HepG2 (cell line): ENCODE results near the gene SPAG9. TPM values are rescaled to one million over a fixed set of nuclear protein-coding genes. Genes with fewer than 3 reads are reported as not detected.
A peak's percentile ranks its signal among the peaks of the same experiment; 100 is the strongest.

Experiments
- ATF7 ChIP-seq, 2 experiments: fragments of 450-650 bp in 1 of 2; sonication (generic) in 1 of 2; formaldehyde crosslinking in 1 of 2; IDR thresholded peaks; 2 replicates each; pipeline versions ENCODE4 v1.4.0 to v1.6.1; 2016 to 2020; ENCODE audit warnings: antibody characterized with exemption in 1 of 2, mild to moderate bottlenecking in 1 of 2, missing genetic modification reagents in 1 of 2
- CREM ChIP-seq, 2 experiments: sonication (generic) in 1 of 2; formaldehyde crosslinking in 1 of 2; IDR thresholded peaks; 2 replicates each; pipeline versions ENCODE4 v1.4.0 to v1.6.1; 2016 to 2020; ENCODE audit warnings: antibody characterized with exemption in 1 of 2, mild to moderate bottlenecking in 1 of 2, missing genetic modification reagents in 1 of 2
- GATA4 ChIP-seq: sonication (generic); IDR thresholded peaks from 2 replicates; pipeline ENCODE4 v1.6.1; 2016; ENCODE audit warnings: antibody characterized with exemption, low read depth, borderline replicate concordance
- JUNB ChIP-seq: sonication (generic); formaldehyde crosslinking; IDR thresholded peaks from 2 replicates; pipeline ENCODE4 v1.8.0; 2022; ENCODE audit warnings: missing genetic modification reagents, mild to moderate bottlenecking, borderline replicate concordance
- LCORL ChIP-seq, 2 experiments: fragments of 450-650 bp in 1 of 2; sonication (generic) in 1 of 2; formaldehyde crosslinking in 1 of 2; IDR thresholded peaks; 2 replicates each; pipeline versions ENCODE4 v1.5.0 to v1.6.1; 2017 to 2020; ENCODE audit warnings: antibody characterized with exemption in 1 of 2, missing genetic modification reagents in 1 of 2
- MAZ ChIP-seq, 2 experiments: sonication (generic) in 1 of 2; formaldehyde crosslinking in 1 of 2; IDR thresholded peaks; 2 replicates each; pipeline versions ENCODE4 v1.5.0 to v1.6.1; 2012 to 2020; ENCODE audit warnings: low read depth in 2 of 2, mild to moderate bottlenecking in 2 of 2, borderline replicate concordance in 1 of 2, improper control_type of control experiment in 1 of 2, low read length in 1 of 2, missing genetic modification reagents in 1 of 2, moderate library complexity in 1 of 2
- NCOA5 ChIP-seq: sonication (generic); formaldehyde crosslinking; IDR thresholded peaks from 2 replicates; pipeline ENCODE4 v1.4.0; 2020; ENCODE audit warnings: missing genetic modification reagents
- NFE2L1 ChIP-seq: sonication (generic); formaldehyde crosslinking; IDR thresholded peaks from 2 replicates; pipeline ENCODE4 v1.4.0; 2020; ENCODE audit warnings: missing genetic modification reagents, mild to moderate bottlenecking, borderline replicate concordance
- NR3C1 ChIP-seq: sonication (generic); formaldehyde crosslinking; IDR thresholded peaks from 2 replicates; pipeline ENCODE4 v1.4.0; 2020; ENCODE audit warnings: missing genetic modification reagents
- PHF8 ChIP-seq: sonication (generic); formaldehyde crosslinking; IDR thresholded peaks from 2 replicates; pipeline ENCODE4 v1.5.0; 2020; ENCODE audit warnings: missing genetic modification reagents
- REL ChIP-seq: sonication (generic); formaldehyde crosslinking; conservative IDR thresholded peaks from 2 replicates; pipeline ENCODE4 v1.8.0; 2022; ENCODE audit warnings: mild to moderate bottlenecking, missing genetic modification reagents, moderate library complexity
- RXRB ChIP-seq: IDR thresholded peaks from 2 replicates; pipeline ENCODE4 v1.6.1; 2016; ENCODE audit warnings: borderline replicate concordance, missing genetic modification reagents, missing compliant biosample characterization
- SALL2 ChIP-seq: sonication (generic); formaldehyde crosslinking; IDR thresholded peaks from 2 replicates; pipeline ENCODE4 v1.8.1; 2023; ENCODE audit warnings: mild to moderate bottlenecking, missing genetic modification reagents, inconsistent platforms
- SKI ChIP-seq: fragments of 450-650 bp; IDR thresholded peaks from one replicate; pipeline ENCODE4 v1.6.1; 2018; ENCODE audit warnings: mild to moderate bottlenecking; ENCODE audit not compliant: partially characterized antibody
- SMAD3 ChIP-seq: sonication (generic); formaldehyde crosslinking; IDR thresholded peaks from 2 replicates; pipeline ENCODE4 v1.4.0; 2020; ENCODE audit warnings: missing genetic modification reagents
- SP2 ChIP-seq: sonication (generic); formaldehyde crosslinking; IDR thresholded peaks from 2 replicates; pipeline ENCODE4 v1.5.1; 2020; ENCODE audit warnings: mild to moderate bottlenecking, missing genetic modification reagents
- ZNF549 ChIP-seq: sonication (generic); formaldehyde crosslinking; IDR thresholded peaks from 2 replicates; pipeline ENCODE4 v1.5.0; 2020; ENCODE audit warnings: missing genetic modification reagents
- ZNF816 ChIP-seq: sonication (generic); formaldehyde crosslinking; IDR thresholded peaks from 2 replicates; pipeline ENCODE4 v1.8.0; 2022; ENCODE audit warnings: missing genetic modification reagents, mild to moderate bottlenecking, borderline replicate concordance
- ZNF878 ChIP-seq: sonication (generic); formaldehyde crosslinking; IDR thresholded peaks from 2 replicates; pipeline ENCODE4 v1.8.1; 2023; ENCODE audit warnings: mild to moderate bottlenecking, missing genetic modification reagents, moderate library complexity
- ZSCAN21 ChIP-seq: sonication (generic); formaldehyde crosslinking; IDR thresholded peaks from 2 replicates; pipeline ENCODE4 v1.8.0; 2022; ENCODE audit warnings: mild to moderate bottlenecking, missing genetic modification reagents, moderate library complexity, borderline replicate concordance
- polyA plus RNA-seq, 8 experiments: library from polyadenylated mRNA; depleted of rRNA in 3 of 8; stranded (reverse) in 7 of 8; unstranded in 1 of 8; fragments of >200 nt; fragmentation: Illumina TruSeq in 4 of 8; extraction: Trizol in 4 of 8; gene quantifications; 2 replicates each; pipeline versions ENCODE4 v1.2.1 to v1.2.3, GENCODE V29; 2011 to 2016; ENCODE audit warnings: low read depth in 4 of 8, missing spikeins in 1 of 8, mixed read lengths in 1 of 8; ENCODE audit not compliant: insufficient read depth in 1 of 8
- total RNA-seq, 5 experiments: library from RNA; depleted of rRNA; stranded (reverse); fragments of >200 nt; fragmentation: Illumina TruSeq; extraction: Trizol; gene quantifications; 2 replicates each; pipeline ENCODE4 v1.2.3, GENCODE V29; 2016; ENCODE audit warnings: low read depth in 1 of 5
- TF ChIP-seq, protein P1 (sequence below): sonication (generic); formaldehyde crosslinking; conservative IDR thresholded peaks from 2 replicates; pipeline ENCODE4 v1.4.0; 2020; ENCODE audit warnings: missing genetic modification reagents
- TF ChIP-seq, protein P2 (sequence below): sonication (generic); formaldehyde crosslinking; IDR thresholded peaks from 2 replicates; pipeline ENCODE4 v1.8.1; 2023; ENCODE audit warnings: mild to moderate bottlenecking, missing genetic modification reagents
- TF ChIP-seq, protein P3 (sequence below): sonication (generic); formaldehyde crosslinking; IDR thresholded peaks from 2 replicates; pipeline ENCODE4 v1.5.1; 2020; ENCODE audit warnings: missing genetic modification reagents, mild to moderate bottlenecking, borderline replicate concordance

Gene SPAG9
- total and polyA plus RNA-seq, 2 of the 13 experiments (the other 11 are each of a cell fraction or from before 2014, with no cell fraction given): 43.2 to 78.6 TPM

DNA sequence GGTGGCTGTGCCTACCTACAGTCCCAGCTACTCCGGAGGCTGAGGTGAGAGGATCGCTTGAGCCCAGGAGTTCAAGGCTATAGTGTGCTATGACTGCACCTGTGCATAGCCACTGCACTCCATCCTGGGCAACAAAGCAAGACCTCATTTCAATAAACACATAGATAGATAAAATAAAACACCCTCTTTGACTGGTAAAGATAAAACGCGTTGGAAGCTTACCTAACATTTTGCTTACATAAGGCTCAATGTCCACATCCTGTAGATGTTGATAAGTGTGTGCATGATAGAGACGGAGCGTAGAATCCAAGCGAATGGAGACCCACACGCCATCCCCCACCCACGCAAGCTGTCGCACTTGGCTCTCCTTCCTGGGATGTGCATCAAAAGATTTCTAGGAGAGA lies 141.1 kb downstream of the SPAG9 start (continued):
- TF ChIP-seq MAZ (IDR thresholded peaks at IDR 0.05; ENCODE audit: borderline replicate concordance, low read depth, low read length): no peak
- no peak for TF ChIP-seq MAZ (CRISPR knock-in tag; IDR thresholded peaks at IDR 0.05; ENCODE audit: low read depth)
- no peak for TF ChIP-seq LCORL (IDR thresholded peaks at IDR 0.05)
- peak; percentile 47 for TF ChIP-seq LCORL (CRISPR knock-in tag; IDR thresholded peaks at IDR 0.05)
- TF ChIP-seq CREM (IDR thresholded peaks at IDR 0.05): peak; percentile 83
- TF ChIP-seq CREM (CRISPR knock-in tag; IDR thresholded peaks at IDR 0.05): no peak
- TF ChIP-seq JUNB: no peak
- TF ChIP-seq SALL2 (CRISPR knock-in tag): 0 out of 2 replicates have a peak, but pooled peaks have one; percentile 33
- no peak for TF ChIP-seq PHF8 (CRISPR knock-in tag)
- TF ChIP-seq, protein P1, sequence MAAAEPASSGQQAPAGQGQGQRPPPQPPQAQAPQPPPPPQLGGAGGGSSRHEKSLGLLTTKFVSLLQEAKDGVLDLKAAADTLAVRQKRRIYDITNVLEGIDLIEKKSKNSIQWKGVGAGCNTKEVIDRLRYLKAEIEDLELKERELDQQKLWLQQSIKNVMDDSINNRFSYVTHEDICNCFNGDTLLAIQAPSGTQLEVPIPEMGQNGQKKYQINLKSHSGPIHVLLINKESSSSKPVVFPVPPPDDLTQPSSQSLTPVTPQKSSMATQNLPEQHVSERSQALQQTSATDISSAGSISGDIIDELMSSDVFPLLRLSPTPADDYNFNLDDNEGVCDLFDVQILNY (CRISPR knock-in tag): no peak
- no peak for TF ChIP-seq ATF7 (IDR thresholded peaks at IDR 0.05)
- no peak; the same call in 1 of the 2 replicates for TF ChIP-seq ATF7 (CRISPR knock-in tag; IDR thresholded peaks at IDR 0.05)
- TF ChIP-seq ZNF549 (CRISPR knock-in tag): no peak
- peak; percentile 92 for TF ChIP-seq GATA4
- no peak; the same call in 1 of the 2 replicates for TF ChIP-seq ZSCAN21 (CRISPR knock-in tag)
- no peak for TF ChIP-seq SKI
- no peak for TF ChIP-seq NCOA5 (CRISPR knock-in tag)
- TF ChIP-seq, protein P2, sequence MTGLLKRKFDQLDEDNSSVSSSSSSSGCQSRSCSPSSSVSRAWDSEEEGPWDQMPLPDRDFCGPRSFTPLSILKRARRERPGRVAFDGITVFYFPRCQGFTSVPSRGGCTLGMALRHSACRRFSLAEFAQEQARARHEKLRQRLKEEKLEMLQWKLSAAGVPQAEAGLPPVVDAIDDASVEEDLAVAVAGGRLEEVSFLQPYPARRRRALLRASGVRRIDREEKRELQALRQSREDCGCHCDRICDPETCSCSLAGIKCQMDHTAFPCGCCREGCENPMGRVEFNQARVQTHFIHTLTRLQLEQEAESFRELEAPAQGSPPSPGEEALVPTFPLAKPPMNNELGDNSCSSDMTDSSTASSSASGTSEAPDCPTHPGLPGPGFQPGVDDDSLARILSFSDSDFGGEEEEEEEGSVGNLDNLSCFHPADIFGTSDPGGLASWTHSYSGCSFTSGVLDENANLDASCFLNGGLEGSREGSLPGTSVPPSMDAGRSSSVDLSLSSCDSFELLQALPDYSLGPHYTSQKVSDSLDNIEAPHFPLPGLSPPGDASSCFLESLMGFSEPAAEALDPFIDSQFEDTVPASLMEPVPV (CRISPR knock-in tag): no peak
- no peak for TF ChIP-seq SP2 (CRISPR knock-in tag)
- no peak for TF ChIP-seq NFE2L1 (CRISPR knock-in tag)
- TF ChIP-seq NR3C1: no peak
- peak; percentile 89 for TF ChIP-seq RXRB
- TF ChIP-seq ZNF816 (CRISPR knock-in tag): peak; percentile 77; the same call in 1 of the 2 replicates
- no peak for TF ChIP-seq REL (CRISPR knock-in tag)
- TF ChIP-seq SMAD3 (CRISPR knock-in tag): no peak
- TF ChIP-seq ZNF878 (CRISPR knock-in tag): peak; percentile 69; the same call in 1 of the 2 replicates
- TF ChIP-seq, protein P3, sequence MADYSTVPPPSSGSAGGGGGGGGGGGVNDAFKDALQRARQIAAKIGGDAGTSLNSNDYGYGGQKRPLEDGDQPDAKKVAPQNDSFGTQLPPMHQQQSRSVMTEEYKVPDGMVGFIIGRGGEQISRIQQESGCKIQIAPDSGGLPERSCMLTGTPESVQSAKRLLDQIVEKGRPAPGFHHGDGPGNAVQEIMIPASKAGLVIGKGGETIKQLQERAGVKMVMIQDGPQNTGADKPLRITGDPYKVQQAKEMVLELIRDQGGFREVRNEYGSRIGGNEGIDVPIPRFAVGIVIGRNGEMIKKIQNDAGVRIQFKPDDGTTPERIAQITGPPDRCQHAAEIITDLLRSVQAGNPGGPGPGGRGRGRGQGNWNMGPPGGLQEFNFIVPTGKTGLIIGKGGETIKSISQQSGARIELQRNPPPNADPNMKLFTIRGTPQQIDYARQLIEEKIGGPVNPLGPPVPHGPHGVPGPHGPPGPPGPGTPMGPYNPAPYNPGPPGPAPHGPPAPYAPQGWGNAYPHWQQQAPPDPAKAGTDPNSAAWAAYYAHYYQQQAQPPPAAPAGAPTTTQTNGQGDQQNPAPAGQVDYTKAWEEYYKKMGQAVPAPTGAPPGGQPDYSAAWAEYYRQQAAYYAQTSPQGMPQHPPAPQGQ (CRISPR knock-in tag): no peak
